GM18502 (cell line): ENCODE measurements around the gene ELOA.
"Not testable (repeated sequence)": the region's sequence is repeated elsewhere in the genome, so short reads cannot be mapped to it uniquely, and the experiment has no call there.

Experiments
- ATAC-seq: cut with Tn5 transposase; IDR thresholded peaks from one replicate; pipeline ENCODE4 v1.9.1; 2021; ENCODE audit warnings: mild to moderate bottlenecking; ENCODE audit not compliant: unreplicated experiment, poor library complexity

The ELOA gene

GRCh38 chr1:23777979-23778814, 34.9 kb downstream of the ELOA start, which contains the start of gene PITHD1:
Gene PITHD1 (plus strand): TSS chr1:23778418. CDS start chr1:23778516, 98 bp downstream.
- peak; percentile 74 for ATAC-seq

- no peak for ATAC-seq
These were observed 36.6 kb downstream of the ELOA start for GRCh38 chr1:23779826-23780371.

GRCh38 chr1:23783141-23783540, 39.9 kb downstream of the ELOA start:
- ATAC-seq: not testable (repeated sequence)

- ATAC-seq: no peak
These were observed 41.6 kb downstream of the ELOA start for GRCh38 chr1:23784846-23785245.

GRCh38 chr1:23787701-23788100, 44.4 kb downstream of the ELOA start:
- ATAC-seq: no peak

DNA sequence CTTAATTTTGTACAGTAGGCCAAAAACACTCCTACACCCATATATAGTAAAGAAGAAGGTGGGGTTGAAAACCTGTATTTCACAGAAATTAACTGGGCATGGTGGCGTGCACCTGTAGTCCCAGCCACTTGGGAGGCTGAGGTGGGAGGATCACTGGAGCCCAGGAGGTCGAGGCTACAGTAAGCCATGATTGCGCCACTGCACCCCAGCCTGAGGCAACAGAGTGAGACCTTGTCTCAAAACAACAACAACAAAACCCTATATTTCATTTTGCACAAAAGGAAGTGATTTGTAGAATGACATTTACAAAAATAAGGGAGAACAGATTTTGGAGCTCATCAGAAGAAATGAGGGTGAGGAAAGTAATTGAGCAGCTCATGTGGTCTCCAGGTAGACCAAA, 45.4 kb downstream of the ELOA start:
- ATAC-seq: no peak

DNA sequence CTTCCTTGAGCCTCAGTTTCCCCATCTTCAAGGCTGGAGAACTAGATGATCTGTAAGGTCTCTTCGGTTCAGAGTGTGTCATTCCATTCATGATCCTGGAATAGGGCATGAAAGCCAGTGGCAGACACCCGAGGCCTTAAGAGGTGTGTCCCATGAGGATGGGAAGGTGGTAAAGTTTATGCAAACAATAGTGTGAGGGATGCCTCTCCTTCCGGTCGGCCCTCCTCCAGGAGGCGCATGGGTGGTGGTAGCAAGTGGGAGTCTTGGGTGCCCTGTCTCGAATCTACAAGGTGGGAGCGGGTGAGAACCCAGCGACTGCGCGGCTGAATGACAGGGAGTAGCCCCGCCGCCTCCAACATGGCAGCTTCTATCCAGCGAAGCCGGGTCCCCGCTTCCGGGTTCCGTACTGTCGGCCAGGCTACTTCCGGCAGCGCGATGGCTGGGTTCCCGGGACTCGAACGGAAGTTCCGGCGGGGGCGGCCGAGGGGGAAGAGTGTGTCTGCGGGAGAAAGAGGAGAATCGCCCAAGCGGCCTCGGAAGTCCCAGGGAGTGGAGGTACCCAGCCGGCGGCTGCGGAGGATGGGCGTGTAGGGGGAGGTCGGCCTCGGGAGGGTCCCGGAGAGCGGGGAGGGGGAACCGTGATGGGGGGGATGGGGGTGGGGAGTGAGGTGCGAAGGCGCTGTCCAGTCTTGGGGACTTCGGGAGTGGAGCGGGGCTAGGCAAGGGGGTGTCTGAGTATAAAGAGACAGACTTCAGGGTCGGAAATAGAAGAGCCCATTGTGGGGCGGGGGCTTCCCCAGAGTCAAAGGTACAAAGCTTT, 47.6 kb downstream of the ELOA start, which contains the start of gene LYPLA2:
Gene LYPLA2 (plus strand): TSS at position 450 of the 820 bp plus-strand sequence. CDS start 1,538 bp downstream, outside the sequence.
- peak; percentile 79 for ATAC-seq

- ATAC-seq: peak; percentile 16
These were observed 48.3 kb downstream of the ELOA start for GRCh38 chr1:23791516-23792047.

- no peak for ATAC-seq
These were observed 49.1 kb downstream of the ELOA start for GRCh38 chr1:23792151-23792945.

- ATAC-seq: no peak
These were observed 49.9 kb downstream of the ELOA start for GRCh38 chr1:23793018-23793781.

DNA sequence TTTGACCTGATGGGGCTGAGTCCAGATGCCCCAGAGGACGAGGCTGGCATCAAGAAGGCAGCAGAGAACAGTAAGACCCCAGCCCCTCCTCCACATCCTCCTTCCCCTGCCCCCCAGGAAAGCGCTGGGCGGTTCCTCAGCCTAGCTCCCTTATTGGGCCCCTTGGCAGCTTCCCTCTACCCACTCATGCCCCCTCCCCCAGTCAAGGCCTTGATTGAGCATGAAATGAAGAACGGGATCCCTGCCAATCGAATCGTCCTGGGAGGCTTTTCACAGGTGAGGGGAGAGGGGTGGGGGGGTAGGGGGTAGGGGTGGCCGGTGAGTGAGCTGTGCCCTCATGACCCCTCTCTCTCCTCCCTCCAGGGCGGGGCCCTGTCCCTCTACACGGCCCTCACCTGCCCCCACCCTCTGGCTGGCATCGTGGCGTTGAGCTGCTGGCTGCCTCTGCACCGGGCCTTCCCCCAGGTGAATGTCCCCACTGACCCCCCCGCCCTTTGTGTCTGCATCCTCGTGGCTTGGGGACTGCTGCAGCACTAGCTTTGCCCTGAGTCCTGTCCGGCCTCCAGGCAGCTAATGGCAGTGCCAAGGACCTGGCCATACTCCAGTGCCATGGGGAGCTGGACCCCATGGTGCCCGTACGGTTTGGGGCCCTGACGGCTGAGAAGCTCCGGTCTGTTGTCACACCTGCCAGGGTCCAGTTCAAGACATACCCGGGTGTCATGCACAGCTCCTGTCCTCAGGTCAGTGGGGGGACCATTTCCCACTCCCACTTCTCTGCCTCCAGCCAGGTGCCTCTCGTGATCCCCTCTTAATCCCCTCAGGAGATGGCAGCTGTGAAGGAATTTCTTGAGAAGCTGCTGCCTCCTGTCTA, 50.8 kb downstream of the ELOA start:
- ATAC-seq: no peak

- not testable (repeated sequence) for ATAC-seq
These were observed 51.5 kb downstream of the ELOA start for GRCh38 chr1:23794732-23795182.

GRCh38 chr1:23795676-23796465, 52.6 kb downstream of the ELOA start:
- ATAC-seq: no peak

DNA sequence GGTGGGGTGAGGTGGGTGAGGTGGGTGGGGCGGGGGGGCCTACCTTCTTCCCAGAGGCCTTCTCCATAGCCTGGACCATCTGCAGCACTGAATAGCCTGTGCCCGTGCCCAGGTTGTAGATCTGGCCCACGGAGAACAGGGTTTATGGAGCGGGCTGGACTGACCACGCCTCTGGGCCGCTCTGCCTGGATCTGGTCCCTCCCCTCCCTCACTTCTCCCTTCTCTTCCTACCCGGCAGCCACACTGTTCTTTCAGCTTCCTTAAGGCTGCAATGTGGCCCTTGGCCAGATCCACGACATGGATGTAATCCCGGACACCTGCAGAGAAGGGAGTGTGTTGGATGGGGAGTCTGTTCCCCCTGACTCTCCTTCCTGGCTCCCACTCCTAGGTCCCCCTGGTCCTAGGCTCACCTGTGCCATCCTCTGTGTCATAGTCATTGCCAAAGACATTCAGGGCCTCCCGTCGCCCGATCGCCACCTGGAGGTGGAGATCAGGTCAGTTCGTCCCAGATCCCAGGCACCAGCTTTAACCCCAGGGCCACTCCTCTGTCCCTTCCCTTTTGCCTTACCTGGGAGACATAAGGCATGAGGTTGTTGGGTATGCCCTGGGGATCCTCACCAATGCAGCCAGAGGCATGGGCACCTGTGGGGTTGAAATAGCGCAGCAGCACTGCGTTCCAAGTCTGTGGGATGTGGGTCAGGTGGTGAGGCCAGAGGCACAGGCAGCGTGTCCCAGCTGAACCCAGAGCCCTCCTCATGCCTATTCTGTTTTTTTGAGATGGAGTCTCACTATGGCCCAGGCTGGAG, 53.4 kb downstream of the ELOA start:
- ATAC-seq: no peak

- ATAC-seq: no peak
These were observed 54.5 kb downstream of the ELOA start for GRCh38 chr1:23797478-23798448.
